K562 (cell line): ENCODE measurements around the gene GLDN. TPM values are rescaled to one million over a fixed set of nuclear protein-coding genes. Genes with fewer than 3 reads are reported as not detected.

Source experiments
- CBFB ChIP-seq: sonication (generic); formaldehyde crosslinking; IDR thresholded peaks from 2 replicates; pipeline ENCODE4 v1.4.0; 2020; ENCODE audit warnings: mild to moderate bottlenecking, missing genetic modification reagents
- CEBPZ ChIP-seq: fragments of 150-350 bp; IDR thresholded peaks from 2 replicates; pipeline ENCODE4 v1.6.1; 2014; ENCODE audit warnings: low read depth, mild to moderate bottlenecking, low read length, borderline replicate concordance
- CHAMP1 ChIP-seq: fragments of 450-650 bp; IDR thresholded peaks from 2 replicates; pipeline ENCODE4 v1.6.1; 2016; ENCODE audit warnings: mild to moderate bottlenecking
- CTCF ChIP-seq, 3 experiments: IDR thresholded peaks in 2 of 3; conservative IDR thresholded peaks in 1 of 3; 2 replicates each; pipeline ENCODE4 v1.5.1; 2011 to 2012; ENCODE audit warnings: low read length in 3 of 3, mild to moderate bottlenecking in 3 of 3, control low read depth in 2 of 3, improper control_type of control experiment in 1 of 3, inconsistent platforms in 1 of 3, low read depth in 1 of 3, mixed read lengths in 1 of 3, moderate library complexity in 1 of 3; ENCODE audit not compliant: insufficient read depth in 2 of 3
- GABPB2 ChIP-seq: fragments of 250-450 bp; sonication (Bioruptor Pico); conservative IDR thresholded peaks from 2 replicates; pipeline ENCODE4 v1.5.1; 2021; ENCODE audit warnings: mild to moderate bottlenecking
- KDM1A ChIP-seq, 2 experiments: fragments of 450-650 bp; IDR thresholded peaks; 2 replicates each; pipeline ENCODE4 v1.6.1; 2016; ENCODE audit warnings: mild to moderate bottlenecking in 2 of 2
- RAD21 ChIP-seq, 2 experiments: fragments of 250-450 bp in 1 of 2; fragments of 450-650 bp in 1 of 2; sonication (Bioruptor Pico) in 1 of 2; formaldehyde crosslinking in 1 of 2; IDR thresholded peaks in 1 of 2; conservative IDR thresholded peaks in 1 of 2; 2 replicates each; pipeline versions ENCODE4 v1.4.0 to v1.8.0; 2020 to 2022; ENCODE audit warnings: mild to moderate bottlenecking in 2 of 2, moderate library complexity in 1 of 2
- ZNF589 ChIP-seq: fragments of 200-800 bp; sonication (Bioruptor generic); IDR thresholded peaks from 2 replicates; pipeline ENCODE4 v1.6.1; 2016; ENCODE audit warnings: low read depth, missing genetic modification characterization, missing compliant biosample characterization
- polyA plus RNA-seq, 8 experiments: library from polyadenylated mRNA; depleted of rRNA in 4 of 8; stranded (reverse) in 5 of 8; unstranded in 3 of 8; fragments of >200 nt; fragmentation: Nextera tagmentation in 2 of 8; fragmentation: Illumina TruSeq in 1 of 8; extraction: Ambion mirVana in 2 of 8; extraction: Trizol in 1 of 8; gene quantifications; 2 replicates each; pipeline versions ENCODE4 v1.2.1 to v1.2.3, GENCODE V29; 2011 to 2014; ENCODE audit warnings: inconsistent platforms in 1 of 8, missing spikeins in 1 of 8
- total RNA-seq, 7 experiments: library from RNA; depleted of rRNA in 6 of 7; stranded (reverse); fragments of >200 nt in 6 of 7; fragmentation: Illumina TruSeq in 2 of 7; extraction: Trizol in 2 of 7; gene quantifications; 2 replicates each; pipeline versions ENCODE4 v1.2.1 to v1.2.3, GENCODE V29; 2011 to 2021; ENCODE audit warnings: low replicate concordance in 1 of 7

Gene GLDN
- total and polyA plus RNA-seq, 9 of the 15 experiments (the other 6 are each of a cell fraction or from before 2014, with no cell fraction given): 0.05 to 0.33 (median 0.18) TPM

GRCh38 chr15:51382787-51383186 is 41.3 kb downstream of the GLDN start (continued):
- TF ChIP-seq RAD21 (CRISPR knock-in tag; conservative IDR thresholded peaks at IDR 0.05 in 1 of 2, IDR thresholded peaks at IDR 0.05 in 1 of 2) (peak; percentile 19 to 44; a peak in 3 of 4 replicates), CHAMP1 (no peak), CTCF (IDR thresholded peaks at IDR 0.05 in 2 of 3, conservative IDR thresholded peaks at IDR 0.05 in 1 of 3; ENCODE audit: insufficient read depth in 2 of 3, low read depth in 1 of 3, low read length in 3 of 3) (peak; percentile 54 to 58 (median 54)), CBFB (no peak), GABPB2 (CRISPR knock-in tag) (no peak), KDM1A (IDR thresholded peaks at IDR 0.05) (0 out of 4 replicates have a peak, but pooled peaks of 1 of the 2 experiments have one; percentile 6), CEBPZ (no peak), ZNF589 (CRISPR knock-in tag) (no peak)
